DMS79 (cell line): ENCODE measurements around the gene ZDHHC12.
A peak's percentile ranks its signal among the peaks of the same experiment; 100 is the strongest.

Experiments
- DNase-seq: peaks from one replicate; lab custom pipeline; 2025; lab: John Stamatoyannopoulos, UW

ZDHHC12 gene

GRCh38 chr9:128729766-128730517 lies 6.0 kb upstream of the ZDHHC12 start:
- DNase-seq: no peak

GRCh38 chr9:128729302-128729701 lies 5.4 kb upstream of the ZDHHC12 start:
- DNase-seq: peak; percentile 1

GRCh38 chr9:128728298-128728697 lies 4.4 kb upstream of the ZDHHC12 start:
- DNase-seq: no peak

GRCh38 chr9:128727640-128728248 lies 3.8 kb upstream of the ZDHHC12 start:
- no peak for DNase-seq

GRCh38 chr9:128724744-128725211 lies 851 bp upstream of the ZDHHC12 start:
- DNase-seq: no peak

- no peak for DNase-seq
Observed at GRCh38 chr9:128723352-128723865, 518 bp downstream of the ZDHHC12 start.

- DNase-seq: no peak
Observed at GRCh38 chr9:128722380-128723351, 1.3 kb downstream of the ZDHHC12 start.

GRCh38 chr9:128721487-128722010 lies 2.4 kb downstream of the ZDHHC12 start:
- no peak for DNase-seq

- DNase-seq: no peak
Observed at GRCh38 chr9:128720841-128721486, 3.0 kb downstream of the ZDHHC12 start.

- no peak for DNase-seq
Observed at GRCh38 chr9:128719919-128720605, 3.9 kb downstream of the ZDHHC12 start.

- DNase-seq: no peak
Observed at GRCh38 chr9:128718475-128718874, 5.5 kb downstream of the ZDHHC12 start.

GRCh38 chr9:128718047-128718446 lies 5.9 kb downstream of the ZDHHC12 start:
- no peak for DNase-seq

- no peak for DNase-seq
Observed at GRCh38 chr9:128716581-128717254, 7.2 kb downstream of the ZDHHC12 start.

GRCh38 chr9:128715436-128715750 lies 8.5 kb downstream of the ZDHHC12 start:
- DNase-seq: no peak

GRCh38 chr9:128714586-128715435 lies 9.1 kb downstream of the ZDHHC12 start:
- DNase-seq: no peak

- no peak for DNase-seq
Observed at GRCh38 chr9:128713941-128714573, 9.9 kb downstream of the ZDHHC12 start.

GRCh38 chr9:128713411-128713780 lies 10.5 kb downstream of the ZDHHC12 start:
- DNase-seq: no peak

- no peak for DNase-seq
Observed at GRCh38 chr9:128712451-128713410, 11.2 kb downstream of the ZDHHC12 start.
